GM15510 (cell line): ENCODE data around the gene LSM8.

Source experiments
- POLR2A ChIP-seq: IDR thresholded peaks from 3 replicates; pipeline ENCODE4 v1.6.1; 2011; ENCODE audit warnings: borderline replicate concordance; ENCODE audit not compliant: insufficient read length; ENCODE audit errors: extremely low read depth

LSM8 gene

DNA sequence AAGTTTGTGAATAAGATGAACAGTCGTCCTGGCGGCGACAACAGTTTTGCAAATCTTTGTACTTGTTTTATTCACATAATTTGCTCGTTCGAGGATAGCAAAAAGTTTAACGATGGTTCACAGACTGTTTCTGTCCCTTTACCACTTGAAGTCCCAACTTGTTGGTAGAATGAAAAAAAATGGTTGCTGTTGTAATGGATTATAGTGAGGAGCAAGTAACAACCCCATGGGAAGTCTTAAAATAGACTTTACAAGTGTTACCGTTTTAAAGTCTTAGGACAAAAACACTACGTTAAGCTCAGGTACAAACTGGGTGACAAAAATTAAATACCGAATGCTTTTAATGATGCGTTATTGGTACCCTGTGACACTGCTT lies 589 bp downstream of the LSM8 start:
- TF ChIP-seq POLR2A, result no peak

GRCh38 chr7:118185163-118185860 lies 1.3 kb downstream of the LSM8 start:
- no peak for TF ChIP-seq POLR2A

DNA sequence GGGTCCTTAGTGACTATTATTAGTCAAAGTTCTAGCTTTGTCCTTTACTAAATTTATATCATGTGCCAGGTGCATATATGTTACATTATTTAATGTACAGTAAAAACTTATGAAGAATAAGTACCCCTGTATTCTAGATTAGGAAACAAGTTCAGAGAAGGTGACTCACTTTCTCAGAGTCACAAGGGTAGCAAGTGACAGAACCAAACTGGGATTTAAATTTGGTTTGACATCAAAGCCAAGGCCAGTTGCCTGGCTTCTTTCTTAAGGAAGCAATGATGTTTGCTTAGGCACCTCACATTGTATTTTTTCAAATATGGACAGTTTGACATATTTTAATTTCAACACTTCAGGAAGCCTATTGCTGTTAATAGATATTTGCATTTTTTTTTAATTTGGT lies 2.5 kb downstream of the LSM8 start:
- no peak for TF ChIP-seq POLR2A

DNA sequence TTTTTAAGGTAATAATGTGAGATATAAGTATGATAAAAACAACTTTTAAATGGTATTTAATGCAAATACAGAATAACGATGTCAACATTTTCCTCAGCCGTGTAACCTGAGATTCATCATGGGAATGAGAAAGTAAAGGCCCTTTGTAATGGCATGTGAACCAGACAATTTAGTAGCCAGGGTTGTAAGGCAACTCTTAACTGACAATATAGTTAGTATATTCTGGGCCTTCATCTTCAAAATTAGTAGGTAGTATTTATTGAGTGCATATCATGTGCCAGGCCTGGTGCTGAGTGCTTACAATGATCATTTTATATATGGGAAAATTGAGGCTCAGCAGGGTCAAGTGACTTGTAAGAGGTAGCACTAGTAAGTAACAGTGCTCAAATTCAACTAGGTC lies 10.6 kb downstream of the LSM8 start:
- no peak for TF ChIP-seq POLR2A

- no peak for TF ChIP-seq POLR2A
Measured at GRCh38 chr7:118195837-118196474, 12.0 kb downstream of the LSM8 start.

GRCh38 chr7:118202061-118202460 lies 18.1 kb downstream of the LSM8 start:
- no peak for TF ChIP-seq POLR2A

- peak; percentile 58 for TF ChIP-seq POLR2A
Measured at GRCh38 chr7:118214051-118214832, 30.3 kb downstream of the LSM8 start.

GRCh38 chr7:118214833-118215182 lies 30.8 kb downstream of the LSM8 start:
- TF ChIP-seq POLR2A, result no peak

- no peak for TF ChIP-seq POLR2A
Measured at GRCh38 chr7:118217210-118217619, 33.3 kb downstream of the LSM8 start.

DNA sequence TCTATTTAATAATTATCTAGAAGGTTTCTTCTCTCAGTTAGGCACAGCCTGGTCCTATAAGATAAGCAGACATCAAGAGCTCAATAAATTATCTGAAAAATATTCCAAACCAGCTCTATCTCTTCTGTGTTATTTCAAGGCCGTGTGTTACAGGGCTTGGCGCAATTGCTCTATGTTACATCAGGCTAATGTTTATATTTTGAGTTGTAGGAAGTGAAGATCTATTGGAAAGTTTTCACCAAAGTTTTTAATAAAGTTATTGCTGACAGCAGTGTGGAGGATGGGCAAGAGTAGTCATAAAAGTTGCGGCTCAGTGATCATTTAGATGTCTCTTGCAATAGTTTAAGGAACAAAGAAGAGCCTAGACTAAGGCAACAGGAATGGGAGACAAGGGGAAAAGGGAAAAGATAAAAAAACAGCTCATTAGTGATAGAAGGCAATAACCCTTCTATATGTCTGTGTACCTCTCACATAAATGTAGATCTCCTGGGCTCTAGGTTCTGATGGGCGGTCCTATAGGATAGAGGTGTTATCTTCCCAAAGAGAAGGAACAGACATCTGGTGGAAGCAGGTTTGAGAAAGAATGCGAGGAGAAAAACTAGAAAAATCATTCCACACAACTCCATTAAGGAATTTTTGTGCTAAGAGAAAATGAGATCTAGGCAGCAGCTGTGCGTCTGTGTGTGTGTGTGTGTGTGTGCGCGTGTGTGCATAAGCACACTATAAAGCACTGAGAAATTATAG lies 34.6 kb downstream of the LSM8 start:
- TF ChIP-seq POLR2A, result no peak

GRCh38 chr7:118219157-118219512 lies 35.2 kb downstream of the LSM8 start:
- no peak for TF ChIP-seq POLR2A

DNA sequence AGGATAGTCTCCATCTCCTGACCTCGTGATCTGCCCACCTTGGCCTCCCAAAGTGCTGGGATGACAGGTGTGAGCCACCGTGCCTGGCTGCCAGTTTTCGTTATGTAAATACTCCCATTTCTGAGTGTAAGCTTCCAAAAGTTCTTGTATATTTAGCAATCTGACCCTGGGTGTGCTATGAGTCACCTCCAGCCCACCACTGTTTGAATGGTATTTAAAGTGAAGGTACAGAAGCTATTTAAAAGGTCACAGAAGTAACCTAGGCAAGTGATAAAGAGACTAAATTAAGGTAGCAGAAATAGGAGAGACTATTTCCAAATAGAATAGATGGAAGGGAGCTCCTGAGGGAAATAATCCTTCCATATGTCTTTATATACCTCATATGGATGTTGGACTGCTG lies 36.6 kb downstream of the LSM8 start:
- TF ChIP-seq POLR2A, result no peak

DNA sequence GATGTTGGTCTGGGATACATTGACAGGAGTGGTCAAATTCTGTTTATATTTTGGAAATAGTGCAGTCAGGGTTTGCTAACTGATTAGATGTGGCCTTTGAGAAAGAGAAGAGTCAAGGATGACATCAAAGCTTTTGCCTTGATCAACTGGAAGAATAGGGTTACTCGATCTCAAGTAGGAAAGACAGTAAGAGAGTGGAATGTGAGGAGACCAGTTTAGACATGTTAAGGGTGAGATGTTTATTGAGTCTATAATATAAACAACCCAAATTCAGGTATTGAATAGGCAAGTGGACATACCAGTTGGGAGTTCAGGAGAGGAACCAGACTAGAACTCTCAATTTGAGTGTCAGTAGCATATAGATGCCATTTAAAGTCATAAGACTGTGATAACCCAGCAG lies 38.6 kb downstream of the LSM8 start:
- TF ChIP-seq POLR2A, result no peak

- no peak for TF ChIP-seq POLR2A
Measured at GRCh38 chr7:118224521-118224920, 40.6 kb downstream of the LSM8 start, which contains the start of gene ANKRD7. ANKRD7 (plus strand) TSS chr7:118224704; CDS start chr7:118224831, 127 bp downstream.

DNA sequence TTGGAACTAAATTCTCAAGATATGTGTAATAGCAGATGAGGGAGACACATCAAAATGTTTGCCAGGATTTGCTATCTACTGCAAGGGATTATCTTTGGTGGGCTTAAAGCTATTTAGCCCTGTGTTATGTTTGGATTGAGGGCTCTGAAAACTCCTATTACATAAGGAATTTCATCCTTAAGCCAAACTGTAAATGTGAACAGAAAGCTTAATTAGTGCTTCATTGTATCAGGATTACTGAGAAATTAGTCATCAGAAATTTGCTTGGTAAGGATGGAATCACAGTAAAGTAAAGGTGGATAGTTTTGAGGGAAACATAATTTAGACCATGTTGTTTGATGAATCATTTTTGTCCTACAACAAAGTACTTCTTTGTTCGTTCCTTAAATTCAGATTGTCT lies 48.9 kb downstream of the LSM8 start:
- TF ChIP-seq POLR2A, result no peak

GRCh38 chr7:118233799-118234198 lies 49.8 kb downstream of the LSM8 start:
- TF ChIP-seq POLR2A, result no peak

DNA sequence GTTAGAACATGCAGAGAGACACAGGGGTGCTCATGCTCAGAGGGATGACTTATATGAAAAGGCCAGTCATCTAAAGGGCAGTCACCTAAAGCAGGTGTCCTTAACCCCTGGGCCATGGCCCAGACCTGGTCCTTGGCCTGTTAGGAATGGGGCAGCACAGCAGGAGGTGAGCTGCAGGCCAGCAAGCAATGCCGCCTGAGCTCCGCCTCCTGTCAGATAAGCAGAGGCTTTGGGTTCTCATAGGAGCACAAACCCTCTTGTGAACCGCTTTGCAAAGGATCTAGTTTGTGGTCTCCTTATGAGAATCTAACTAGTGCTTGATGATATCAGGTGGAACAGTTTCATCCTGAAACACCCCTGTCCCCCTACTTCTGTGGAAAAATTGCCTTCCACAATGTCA lies 55.0 kb downstream of the LSM8 start:
- no peak for TF ChIP-seq POLR2A
